Ishikawa (cell line): ENCODE results near the gene LRRC41.

ENCODE experiments used
- CEBPB ChIP-seq: IDR thresholded peaks from 2 replicates; pipeline ENCODE4 v1.6.1; 2012
- CREB1 ChIP-seq: IDR thresholded peaks from 2 replicates; pipeline ENCODE4 v1.6.1; 2012; ENCODE audit warnings: low read depth
- EGR1 ChIP-seq: IDR thresholded peaks from 2 replicates; pipeline ENCODE4 v1.6.1; 2012
- EP300 ChIP-seq: IDR thresholded peaks from 2 replicates; pipeline ENCODE4 v1.6.1; 2012; ENCODE audit warnings: borderline replicate concordance
- FOXM1 ChIP-seq: IDR thresholded peaks from 2 replicates; pipeline ENCODE4 v1.6.1; 2012; ENCODE audit warnings: low read depth, borderline replicate concordance
- NFIC ChIP-seq: IDR thresholded peaks from 2 replicates; pipeline ENCODE4 v1.6.1; 2012
- RAD21 ChIP-seq: IDR thresholded peaks from 2 replicates; pipeline ENCODE4 v1.6.1; 2012; ENCODE audit warnings: low read depth
- TAF1 ChIP-seq: IDR thresholded peaks from 2 replicates; pipeline ENCODE4 v1.6.1; 2012; ENCODE audit warnings: low read depth, mild to moderate bottlenecking
- TCF12 ChIP-seq: IDR thresholded peaks from 2 replicates; pipeline ENCODE4 v1.6.1; 2012; ENCODE audit warnings: low read depth
- TEAD4 ChIP-seq: IDR thresholded peaks from 2 replicates; pipeline ENCODE4 v1.6.1; 2012
- YY1 ChIP-seq: IDR thresholded peaks from 2 replicates; pipeline ENCODE4 v1.6.1; 2012; ENCODE audit warnings: low read depth
- ZBTB7A ChIP-seq: IDR thresholded peaks from 2 replicates; pipeline ENCODE4 v1.6.1; 2012; ENCODE audit warnings: low read depth
- TF ChIP-seq, protein P1 (sequence below): IDR thresholded peaks from 2 replicates; pipeline ENCODE4 v1.6.1; 2012
- TF ChIP-seq, protein P2 (sequence below): IDR thresholded peaks from 2 replicates; pipeline ENCODE4 v1.6.1; 2012; ENCODE audit warnings: low read depth, mild to moderate bottlenecking
- TF ChIP-seq, protein P3 (sequence below): IDR thresholded peaks from 2 replicates; pipeline ENCODE4 v1.6.1; 2012

LRRC41 gene, protein sequence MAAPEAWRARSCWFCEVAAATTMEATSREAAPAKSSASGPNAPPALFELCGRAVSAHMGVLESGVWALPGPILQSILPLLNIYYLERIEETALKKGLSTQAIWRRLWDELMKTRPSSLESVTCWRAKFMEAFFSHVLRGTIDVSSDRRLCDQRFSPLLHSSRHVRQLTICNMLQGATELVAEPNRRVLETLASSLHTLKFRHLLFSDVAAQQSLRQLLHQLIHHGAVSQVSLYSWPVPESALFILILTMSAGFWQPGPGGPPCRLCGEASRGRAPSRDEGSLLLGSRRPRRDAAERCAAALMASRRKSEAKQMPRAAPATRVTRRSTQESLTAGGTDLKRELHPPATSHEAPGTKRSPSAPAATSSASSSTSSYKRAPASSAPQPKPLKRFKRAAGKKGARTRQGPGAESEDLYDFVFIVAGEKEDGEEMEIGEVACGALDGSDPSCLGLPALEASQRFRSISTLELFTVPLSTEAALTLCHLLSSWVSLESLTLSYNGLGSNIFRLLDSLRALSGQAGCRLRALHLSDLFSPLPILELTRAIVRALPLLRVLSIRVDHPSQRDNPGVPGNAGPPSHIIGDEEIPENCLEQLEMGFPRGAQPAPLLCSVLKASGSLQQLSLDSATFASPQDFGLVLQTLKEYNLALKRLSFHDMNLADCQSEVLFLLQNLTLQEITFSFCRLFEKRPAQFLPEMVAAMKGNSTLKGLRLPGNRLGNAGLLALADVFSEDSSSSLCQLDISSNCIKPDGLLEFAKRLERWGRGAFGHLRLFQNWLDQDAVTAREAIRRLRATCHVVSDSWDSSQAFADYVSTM

DNA sequence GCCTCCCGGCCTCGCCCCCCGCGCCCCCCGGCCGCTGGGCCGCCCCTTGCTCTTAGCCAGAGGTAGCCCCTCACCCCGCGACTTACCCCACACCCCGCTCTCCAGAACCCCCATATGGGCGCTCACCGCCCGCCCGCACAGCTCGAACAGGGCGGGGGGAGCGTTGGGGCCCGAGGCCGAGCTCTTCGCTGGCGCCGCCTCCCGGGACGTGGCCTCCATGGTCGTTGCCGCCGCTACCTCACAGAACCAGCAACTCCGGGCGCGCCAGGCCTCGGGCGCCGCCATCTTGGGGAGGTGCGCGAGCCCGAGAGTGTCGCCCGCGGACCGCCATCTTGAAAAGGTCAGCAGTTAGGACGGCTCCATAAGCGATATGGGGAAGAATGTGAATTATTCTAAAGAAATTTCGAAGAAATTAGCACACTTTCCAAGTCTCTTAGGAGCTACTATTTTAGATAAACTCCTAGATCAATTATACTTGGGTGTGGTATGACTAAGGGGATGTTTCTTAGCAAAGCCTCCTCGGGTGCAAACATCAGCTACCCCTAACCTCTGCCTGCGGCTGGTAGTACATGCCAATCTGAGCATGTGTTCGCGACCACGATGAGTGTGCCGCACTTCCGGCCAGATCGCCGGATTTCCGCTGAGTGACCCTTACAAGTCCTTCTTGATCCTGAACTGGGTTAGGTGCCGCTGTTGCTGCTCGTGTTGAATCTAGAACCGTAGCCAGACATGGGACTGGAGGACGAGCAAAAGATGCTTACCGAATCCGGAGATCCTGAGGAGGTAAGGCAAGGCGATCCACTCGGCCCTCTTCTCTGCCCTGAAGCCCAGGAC lies at the start of gene LRRC41, which contains the start of gene UQCRH:
Gene LRRC41 (minus strand): TSS at position 579 of the 834 bp plus-strand sequence. CDS start 294 bp downstream, at position 285.
Gene UQCRH (plus strand): TSS at position 661 of the 834 bp plus-strand sequence. CDS start 69 bp downstream, at position 730.
- no peak for TF ChIP-seq RAD21
- peak; percentile 55; the same call in 1 of the 2 replicates for TF ChIP-seq ZBTB7A
- peak; percentile 100 for TF ChIP-seq YY1
- TF ChIP-seq, protein P1, sequence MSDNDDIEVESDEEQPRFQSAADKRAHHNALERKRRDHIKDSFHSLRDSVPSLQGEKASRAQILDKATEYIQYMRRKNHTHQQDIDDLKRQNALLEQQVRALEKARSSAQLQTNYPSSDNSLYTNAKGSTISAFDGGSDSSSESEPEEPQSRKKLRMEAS, result peak; percentile 86
- TF ChIP-seq, protein P2, sequence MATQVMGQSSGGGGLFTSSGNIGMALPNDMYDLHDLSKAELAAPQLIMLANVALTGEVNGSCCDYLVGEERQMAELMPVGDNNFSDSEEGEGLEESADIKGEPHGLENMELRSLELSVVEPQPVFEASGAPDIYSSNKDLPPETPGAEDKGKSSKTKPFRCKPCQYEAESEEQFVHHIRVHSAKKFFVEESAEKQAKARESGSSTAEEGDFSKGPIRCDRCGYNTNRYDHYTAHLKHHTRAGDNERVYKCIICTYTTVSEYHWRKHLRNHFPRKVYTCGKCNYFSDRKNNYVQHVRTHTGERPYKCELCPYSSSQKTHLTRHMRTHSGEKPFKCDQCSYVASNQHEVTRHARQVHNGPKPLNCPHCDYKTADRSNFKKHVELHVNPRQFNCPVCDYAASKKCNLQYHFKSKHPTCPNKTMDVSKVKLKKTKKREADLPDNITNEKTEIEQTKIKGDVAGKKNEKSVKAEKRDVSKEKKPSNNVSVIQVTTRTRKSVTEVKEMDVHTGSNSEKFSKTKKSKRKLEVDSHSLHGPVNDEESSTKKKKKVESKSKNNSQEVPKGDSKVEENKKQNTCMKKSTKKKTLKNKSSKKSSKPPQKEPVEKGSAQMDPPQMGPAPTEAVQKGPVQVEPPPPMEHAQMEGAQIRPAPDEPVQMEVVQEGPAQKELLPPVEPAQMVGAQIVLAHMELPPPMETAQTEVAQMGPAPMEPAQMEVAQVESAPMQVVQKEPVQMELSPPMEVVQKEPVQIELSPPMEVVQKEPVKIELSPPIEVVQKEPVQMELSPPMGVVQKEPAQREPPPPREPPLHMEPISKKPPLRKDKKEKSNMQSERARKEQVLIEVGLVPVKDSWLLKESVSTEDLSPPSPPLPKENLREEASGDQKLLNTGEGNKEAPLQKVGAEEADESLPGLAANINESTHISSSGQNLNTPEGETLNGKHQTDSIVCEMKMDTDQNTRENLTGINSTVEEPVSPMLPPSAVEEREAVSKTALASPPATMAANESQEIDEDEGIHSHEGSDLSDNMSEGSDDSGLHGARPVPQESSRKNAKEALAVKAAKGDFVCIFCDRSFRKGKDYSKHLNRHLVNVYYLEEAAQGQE, result 0 out of 2 replicates have a peak, but pooled peaks have one; percentile 4
- no peak for TF ChIP-seq NFIC
- peak; percentile 48; the same call in 1 of the 2 replicates for TF ChIP-seq CREB1
- TF ChIP-seq TAF1, result peak; percentile 99
- peak; percentile 55; the same call in 1 of the 2 replicates for TF ChIP-seq EP300
- TF ChIP-seq, protein P3, sequence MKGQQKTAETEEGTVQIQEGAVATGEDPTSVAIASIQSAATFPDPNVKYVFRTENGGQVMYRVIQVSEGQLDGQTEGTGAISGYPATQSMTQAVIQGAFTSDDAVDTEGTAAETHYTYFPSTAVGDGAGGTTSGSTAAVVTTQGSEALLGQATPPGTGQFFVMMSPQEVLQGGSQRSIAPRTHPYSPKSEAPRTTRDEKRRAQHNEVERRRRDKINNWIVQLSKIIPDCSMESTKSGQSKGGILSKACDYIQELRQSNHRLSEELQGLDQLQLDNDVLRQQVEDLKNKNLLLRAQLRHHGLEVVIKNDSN, result peak; percentile 81
- no peak for TF ChIP-seq FOXM1
- TF ChIP-seq CEBPB, result no peak
- TF ChIP-seq EGR1, result peak; percentile 95
- peak; percentile 46; the same call in 1 of the 2 replicates for TF ChIP-seq TCF12
- peak; percentile 6; the same call in 1 of the 2 replicates for TF ChIP-seq TEAD4

DNA sequence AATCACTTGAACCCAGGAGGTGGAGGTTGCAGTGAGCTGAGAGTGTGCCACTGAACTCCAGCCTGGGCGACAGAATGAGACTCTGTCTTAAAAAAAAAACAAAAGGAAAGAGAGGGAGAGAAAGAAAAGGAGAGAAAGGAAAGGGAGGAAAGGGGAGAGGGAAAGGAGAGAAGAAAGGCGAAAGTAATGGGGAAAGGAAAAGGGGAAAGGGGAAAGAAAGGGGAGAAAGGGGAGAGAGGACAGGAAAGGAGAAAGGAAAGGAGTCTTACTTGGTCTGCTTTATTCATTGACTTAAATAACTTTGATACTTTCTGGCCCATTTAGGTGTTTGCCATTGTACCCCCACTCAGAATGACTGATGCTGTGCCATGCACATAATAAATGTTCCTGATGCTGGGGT lies 48.9 kb upstream of the LRRC41 start:
- TF ChIP-seq, protein P3, result no peak
- TF ChIP-seq, protein P2, result no peak
- TF ChIP-seq NFIC, result no peak

DNA sequence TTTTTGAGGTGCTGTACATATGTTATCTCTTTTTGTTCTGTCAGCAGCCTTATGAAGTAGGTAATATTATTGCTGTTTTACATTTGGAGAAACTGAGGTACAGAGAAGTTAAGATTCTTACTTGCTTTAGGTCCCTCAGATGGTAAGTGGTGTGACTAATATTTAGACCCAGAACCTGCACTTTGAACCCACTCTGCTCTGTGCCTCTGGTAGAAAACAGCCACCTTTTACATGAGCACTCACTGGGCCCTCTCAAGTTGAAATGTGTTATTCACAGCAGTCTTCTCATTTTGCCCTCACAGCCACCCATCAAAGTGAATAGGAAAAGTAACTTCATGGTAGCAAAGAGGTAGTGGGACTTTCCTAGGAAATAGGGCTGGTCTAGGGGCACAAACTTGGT lies 41.9 kb upstream of the LRRC41 start:
- TF ChIP-seq, protein P3, result no peak
- no peak for TF ChIP-seq CREB1
- TF ChIP-seq, protein P2, result no peak
- TF ChIP-seq NFIC, result no peak
- no peak for TF ChIP-seq TAF1
- TF ChIP-seq TEAD4, result no peak
- TF ChIP-seq EP300, result no peak
- no peak for TF ChIP-seq CEBPB
- TF ChIP-seq ZBTB7A, result no peak
- no peak for TF ChIP-seq TCF12
- no peak for TF ChIP-seq RAD21
- TF ChIP-seq, protein P1, result no peak
